AG04450 (cell line): ENCODE data around the gene FOXP2. TPM values are rescaled to one million over a fixed set of nuclear protein-coding genes. Genes with fewer than 3 reads are reported as not detected.

ENCODE experiments used
- CTCF ChIA-PET: fragments of 300-600, 350-600 bp; formaldehyde crosslinking; extraction: SDS; loops from one replicate; lab custom pipeline; 2022; ENCODE audit warnings: antibody characterized with exemption, inconsistent platforms; lab: Charles Lee
- POLR2A ChIA-PET: fragments of 350-600 bp; formaldehyde crosslinking; extraction: SDS; loops from one replicate; lab custom pipeline; 2021; ENCODE audit warnings: antibody characterized with exemption, inconsistent platforms; lab: Yijun Ruan, JAX
- DNase-seq: peaks from one replicate; pipeline ENCODE4 v3.0.0-alpha.2; 2011; ENCODE audit warnings: low read depth, low spot score
- H3K27ac ChIP-seq: one replicate; pipeline ENCODE4 v1.5.1; 2012; ENCODE audit warnings: low read depth, low read length, control low read depth
- H3K27me3 ChIP-seq: one replicate; pipeline ENCODE4 v1.6.0; 2012; ENCODE audit warnings: low read length; ENCODE audit not compliant: control insufficient read depth, insufficient read depth
- H3K4me3 ChIP-seq: 2 replicates; pipeline ENCODE4 v1.5.1; 2011; ENCODE audit warnings: mild to moderate bottlenecking, low read depth, low read length, control low read depth
- H3K9me3 ChIP-seq: 2 replicates; pipeline ENCODE4 v1.5.1; 2012; ENCODE audit warnings: low read length; ENCODE audit not compliant: control insufficient read depth, insufficient read depth
- polyA plus RNA-seq: library from polyadenylated mRNA; depleted of rRNA; stranded (reverse); fragments of >200 nt; gene quantifications from 2 replicates; pipeline ENCODE4 v1.2.3, GENCODE V29; 2011
- TF ChIP-seq, protein P1 (sequence below): IDR thresholded peaks from 2 replicates; pipeline ENCODE4 v1.5.1; 2011; ENCODE audit warnings: low read depth, low read length, control low read depth, inconsistent platforms

Gene FOXP2
- polyA plus RNA-seq, 1 experiment: 2.8 TPM

- CTCF ChIA-PET: no interaction called here
- Histone ChIP-seq H3K4me3 (no peak overlapping the region), H3K9me3 (no peaks in the 10 kb centered on the region), H3K27me3 (no peaks in the 10 kb centered on the region), H3K27ac (no peak overlapping the region)
- POLR2A ChIA-PET: no interaction called here
- DNase-seq: no peak
- TF ChIP-seq, protein P1, sequence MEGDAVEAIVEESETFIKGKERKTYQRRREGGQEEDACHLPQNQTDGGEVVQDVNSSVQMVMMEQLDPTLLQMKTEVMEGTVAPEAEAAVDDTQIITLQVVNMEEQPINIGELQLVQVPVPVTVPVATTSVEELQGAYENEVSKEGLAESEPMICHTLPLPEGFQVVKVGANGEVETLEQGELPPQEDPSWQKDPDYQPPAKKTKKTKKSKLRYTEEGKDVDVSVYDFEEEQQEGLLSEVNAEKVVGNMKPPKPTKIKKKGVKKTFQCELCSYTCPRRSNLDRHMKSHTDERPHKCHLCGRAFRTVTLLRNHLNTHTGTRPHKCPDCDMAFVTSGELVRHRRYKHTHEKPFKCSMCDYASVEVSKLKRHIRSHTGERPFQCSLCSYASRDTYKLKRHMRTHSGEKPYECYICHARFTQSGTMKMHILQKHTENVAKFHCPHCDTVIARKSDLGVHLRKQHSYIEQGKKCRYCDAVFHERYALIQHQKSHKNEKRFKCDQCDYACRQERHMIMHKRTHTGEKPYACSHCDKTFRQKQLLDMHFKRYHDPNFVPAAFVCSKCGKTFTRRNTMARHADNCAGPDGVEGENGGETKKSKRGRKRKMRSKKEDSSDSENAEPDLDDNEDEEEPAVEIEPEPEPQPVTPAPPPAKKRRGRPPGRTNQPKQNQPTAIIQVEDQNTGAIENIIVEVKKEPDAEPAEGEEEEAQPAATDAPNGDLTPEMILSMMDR: no peak
Measured at GRCh38 chr7:114649689-114650088, 235.1 kb downstream of the FOXP2 start.

DNA sequence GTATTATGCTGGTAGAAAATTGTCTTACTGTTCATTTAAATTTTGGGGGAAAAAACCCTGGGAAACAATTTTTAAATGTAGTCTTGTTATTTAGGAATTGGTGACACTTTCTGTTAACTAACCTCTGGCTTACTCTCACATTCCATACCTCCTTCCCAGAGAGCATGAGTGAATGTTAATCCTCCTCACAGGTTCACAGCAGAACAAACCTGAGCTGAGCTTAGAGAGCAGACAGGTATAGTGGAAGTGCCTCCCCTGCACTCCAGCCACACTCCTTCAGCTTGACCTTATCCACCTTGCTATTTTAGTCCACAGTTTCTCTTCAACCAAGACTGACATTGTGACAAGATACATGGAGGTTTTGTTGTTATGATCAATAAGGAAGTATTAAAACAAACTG is 235.9 kb downstream of the FOXP2 start:
- CTCF ChIA-PET: interaction anchor here (0.6 kb wide), 1 partner anchor 341 kb away, joined by 3 read pairs; no protein-coding TSS in a partner anchor
- no peak overlapping the region for H3K4me3 ChIP-seq
- TF ChIP-seq, protein P1: no peak
- POLR2A ChIA-PET: no interaction called here
- no peak for DNase-seq
- H3K9me3 ChIP-seq: no peaks in the 10 kb centered on the region
- H3K27ac ChIP-seq: no peak overlapping the region
- H3K27me3 ChIP-seq: no peaks in the 10 kb centered on the region

- POLR2A ChIA-PET: no interaction called here
- no peak for DNase-seq
- H3K4me3 ChIP-seq: no peak overlapping the region
- H3K9me3 ChIP-seq: no peaks in the 10 kb centered on the region
- CTCF ChIA-PET: interaction anchor here (0.6 kb wide), 1 partner anchor 1025 kb away, joined by 4 read pairs; no protein-coding TSS in a partner anchor
- TF ChIP-seq, protein P1: no peak
- H3K27ac ChIP-seq: no peak overlapping the region
- no peaks in the 10 kb centered on the region for H3K27me3 ChIP-seq
Measured at GRCh38 chr7:114652041-114652440, 237.4 kb downstream of the FOXP2 start.

DNA sequence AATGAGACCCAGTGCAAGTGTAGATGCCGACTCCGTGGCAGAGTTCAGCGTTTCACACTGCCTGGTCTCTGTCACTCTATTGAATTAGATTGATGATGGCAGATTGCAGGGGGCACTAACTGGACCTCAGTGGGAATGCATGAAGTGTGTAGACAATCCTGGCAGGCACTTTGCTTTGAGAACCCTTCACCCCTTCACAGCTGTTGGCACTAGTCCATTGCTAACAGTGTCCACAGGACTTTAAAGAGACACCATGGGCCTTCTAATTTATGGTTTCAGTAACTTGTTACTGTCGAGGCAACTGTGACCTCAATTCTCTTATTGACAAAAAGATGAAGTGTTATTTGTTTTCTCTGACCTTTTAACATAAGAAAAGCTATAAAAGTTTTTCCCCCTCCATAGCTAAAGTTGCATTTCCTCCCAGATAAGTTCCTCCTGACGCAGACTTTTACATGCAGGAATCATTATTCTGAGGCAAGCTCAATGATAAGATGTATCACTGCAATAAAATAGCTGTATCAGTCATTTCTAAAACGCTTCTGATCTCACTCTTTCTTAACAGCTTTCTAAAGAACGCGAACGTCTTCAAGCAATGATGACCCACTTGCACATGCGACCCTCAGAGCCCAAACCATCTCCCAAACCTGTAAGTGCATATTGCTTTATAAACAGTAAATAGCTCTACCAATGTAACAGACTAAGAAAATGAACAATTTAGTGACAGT is 238.9 kb downstream of the FOXP2 start:
- no peak for DNase-seq
- ChIA-PET POLR2A (no interaction called here), CTCF (interaction anchor here (1.2 to 1.3 kb wide), 2 partner anchors 10 to 1198 kb away, joined by 3 to 6 read pairs; no protein-coding TSS in a partner anchor)

DNA sequence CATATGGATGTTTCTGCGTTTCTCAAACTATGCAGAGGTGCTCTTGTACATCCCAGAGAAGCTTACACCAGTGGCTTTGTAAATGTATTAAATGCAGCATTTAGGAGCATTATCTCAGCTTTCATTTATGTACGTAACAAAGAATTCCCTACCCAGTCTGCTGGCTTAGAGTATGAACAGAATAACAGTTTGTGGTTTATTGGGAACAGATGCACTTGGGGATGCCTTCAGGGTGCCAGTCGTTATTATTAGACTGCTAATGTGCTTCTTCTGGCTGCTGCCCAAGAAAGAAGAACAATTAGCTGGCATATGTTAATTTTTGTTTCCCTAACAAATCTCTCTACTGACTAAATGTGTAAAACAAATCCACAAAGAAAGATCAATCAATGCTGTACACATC is 241.9 kb downstream of the FOXP2 start:
- CTCF ChIA-PET: interaction anchor here (0.9 to 1.0 kb wide), 2 partner anchors 13 to 573 kb away, joined by 3 read pairs; no protein-coding TSS in a partner anchor
- H3K27me3 ChIP-seq: no peaks in the 10 kb centered on the region
- TF ChIP-seq, protein P1: no peak
- no peaks in the 10 kb centered on the region for H3K9me3 ChIP-seq
- H3K27ac ChIP-seq: no peak overlapping the region
- DNase-seq: no peak
- POLR2A ChIA-PET: no interaction called here
- no peak overlapping the region for H3K4me3 ChIP-seq

More for the DNA sequence above, 238.9 kb downstream of the FOXP2 start:
- TF ChIP-seq, protein P1: no peak
- Histone ChIP-seq H3K27me3 (no peaks in the 10 kb centered on the region), H3K9me3 (no peaks in the 10 kb centered on the region), H3K27ac (no peak overlapping the region), H3K4me3 (no peak overlapping the region)
